DND-41 (cell line): ENCODE data around the gene GSG1L.

Experiments
- ATAC-seq: fragments of 200-7000 bp; cut with Tn5 transposase; 3 replicates; pipeline ENCODE4 v1.9.1; 2021; ENCODE audit warnings: low read depth; ENCODE audit not compliant: insufficient read depth
- DNase-seq: peaks from one replicate; pipeline ENCODE4 v3.0.0-alpha.2; 2020
- H2AFZ ChIP-seq: 2 replicates; pipeline ENCODE4 v1.6.0; 2012; ENCODE audit warnings: low read depth, low read length
- H3K27ac ChIP-seq: 2 replicates; pipeline ENCODE4 v1.5.1; 2012; ENCODE audit warnings: low read length, inconsistent platforms
- H3K27me3 ChIP-seq: fragments of 200-600 bp; sonication (generic); 2 replicates; pipeline ENCODE4 v1.6.0; 2012; ENCODE audit warnings: low read length, mild to moderate bottlenecking, inconsistent platforms; ENCODE audit not compliant: insufficient read depth, poor library complexity
- H3K36me3 ChIP-seq: 2 replicates; pipeline ENCODE4 v1.5.1; 2012; ENCODE audit warnings: low read length, inconsistent platforms; ENCODE audit not compliant: insufficient read depth
- H3K4me1 ChIP-seq: 2 replicates; pipeline ENCODE4 v1.5.1; 2012; ENCODE audit warnings: mild to moderate bottlenecking, low read length; ENCODE audit not compliant: insufficient read depth
- H3K4me2 ChIP-seq: 2 replicates; pipeline ENCODE4 v1.6.0; 2012; ENCODE audit warnings: mild to moderate bottlenecking, moderate library complexity, low read length, inconsistent platforms; ENCODE audit not compliant: insufficient read depth
- H3K4me3 ChIP-seq, 2 experiments: fragments of 200-600 bp in 1 of 2; shearing (Covaris generic) in 1 of 2; 2 replicates each; pipeline ENCODE4 v1.5.1; 2012 to 2016; ENCODE audit warnings: inconsistent platforms in 2 of 2, low read length in 2 of 2, mild to moderate bottlenecking in 2 of 2, low read depth in 1 of 2, moderate library complexity in 1 of 2
- H3K79me2 ChIP-seq: 2 replicates; pipeline ENCODE4 v1.6.0; 2012; ENCODE audit warnings: low read length, inconsistent platforms; ENCODE audit not compliant: insufficient read depth
- H3K9ac ChIP-seq: 2 replicates; pipeline ENCODE4 v1.6.0; 2012; ENCODE audit warnings: low read depth, mild to moderate bottlenecking, inconsistent platforms, low read length, moderate library complexity
- H3K9me3 ChIP-seq: 2 replicates; pipeline ENCODE4 v1.5.1; 2012; ENCODE audit warnings: low read length, moderate library complexity, mild to moderate bottlenecking, inconsistent platforms; ENCODE audit not compliant: insufficient read depth, severe bottlenecking
- H4K20me1 ChIP-seq: 2 replicates; pipeline ENCODE4 v1.6.0; 2012; ENCODE audit warnings: low read length; ENCODE audit not compliant: insufficient read depth
- CTCF ChIP-seq: IDR thresholded peaks from 2 replicates; pipeline ENCODE4 v1.5.1; 2012; ENCODE audit warnings: borderline replicate concordance, low read length, moderate library complexity, mild to moderate bottlenecking; ENCODE audit not compliant: poor library complexity, severe bottlenecking; ENCODE audit errors: extremely low read depth
- EZH2 ChIP-seq: IDR thresholded peaks from 3 replicates; pipeline ENCODE4 v1.6.1; 2012; ENCODE audit warnings: borderline replicate concordance, low read depth, mild to moderate bottlenecking, moderate library complexity, low read length, inconsistent platforms; ENCODE audit not compliant: severe bottlenecking

Gene GSG1L

GRCh38 chr16:28067604-28068379, 4.3 kb upstream of the GSG1L start:
- no peak for TF ChIP-seq CTCF
- no peak for TF ChIP-seq EZH2
- Histone ChIP-seq H3K4me1 (no peaks in the 10 kb centered on the region), H3K36me3 (no peaks in the 10 kb centered on the region), H3K27me3 (no peaks in the 10 kb centered on the region), H3K27ac (no peak overlapping the region), H2AFZ (no peak overlapping the region), H3K4me3 (no peak overlapping the region), H3K9me3 (no peaks in the 10 kb centered on the region), H3K4me2 (no peak overlapping the region), H4K20me1 (no peaks in the 10 kb centered on the region), H3K79me2 (no peaks in the 10 kb centered on the region), H3K9ac (no peak overlapping the region)
- no peak for ATAC-seq
- DNase-seq = no peak

- Histone ChIP-seq H3K27me3 (no peaks in the 10 kb centered on the region), H3K79me2 (no peaks in the 10 kb centered on the region), H3K4me3 (no peak overlapping the region), H3K36me3 (no peaks in the 10 kb centered on the region), H3K4me1 (no peaks in the 10 kb centered on the region), H2AFZ (no peak overlapping the region), H3K9me3 (no peaks in the 10 kb centered on the region), H4K20me1 (0 out of 2 replicates have a peak, but pooled peaks cover 2% of the 10 kb centered on the region), H3K4me2 (no peak overlapping the region), H3K27ac (no peak overlapping the region), H3K9ac (no peak overlapping the region)
- DNase-seq = no peak
- ATAC-seq = no peak
- TF ChIP-seq CTCF (no peak), EZH2 (no peak)
These were observed 1.3 kb upstream of the GSG1L start for GRCh38 chr16:28064706-28065249.

- Histone ChIP-seq H3K27ac (no peak overlapping the region), H4K20me1 (0 out of 2 replicates have a peak, but pooled peaks cover 2% of the 10 kb centered on the region), H2AFZ (no peak overlapping the region), H3K4me1 (no peaks in the 10 kb centered on the region), H3K4me2 (no peak overlapping the region), H3K9me3 (no peaks in the 10 kb centered on the region), H3K27me3 (no peaks in the 10 kb centered on the region), H3K9ac (no peak overlapping the region), H3K36me3 (no peaks in the 10 kb centered on the region), H3K79me2 (no peaks in the 10 kb centered on the region), H3K4me3 (no peak overlapping the region)
- DNase-seq (no peak), ATAC-seq (no peak)
- TF ChIP-seq CTCF (no peak), EZH2 (no peak)
These were observed 636 bp upstream of the GSG1L start for GRCh38 chr16:28064150-28064549.
